Chondrocyte (in vitro differentiated cells): ENCODE results near the gene ALOXE3. TPM values are rescaled to one million over a fixed set of nuclear protein-coding genes. Genes with fewer than 3 reads are reported as not detected.

ENCODE experiments used
- DNase-seq: peaks from one replicate; pipeline ENCODE4 v3.0.0; 2021; ENCODE audit warnings: mixed read lengths, low spot score
- H3K27ac Mint-ChIP-seq: one replicate; pipeline ENCODE4 v1.8.0; 2021; ENCODE audit warnings: mild to moderate bottlenecking, moderate library complexity, mixed read lengths; ENCODE audit not compliant: unreplicated experiment
- H3K27me3 Mint-ChIP-seq: 2 replicates; pipeline ENCODE4 v1.8.0; 2021; ENCODE audit warnings: low read depth, mixed read lengths
- H3K36me3 Mint-ChIP-seq: 2 replicates; pipeline ENCODE4 v1.8.0; 2021; ENCODE audit warnings: low read depth, mixed read lengths
- H3K4me1 Mint-ChIP-seq: 2 replicates; pipeline ENCODE4 v1.8.0; 2021; ENCODE audit warnings: low read depth, mild to moderate bottlenecking, mixed read lengths
- H3K4me3 Mint-ChIP-seq: one replicate; pipeline ENCODE4 v1.8.0; 2021; ENCODE audit warnings: mild to moderate bottlenecking, moderate library complexity, mixed read lengths; ENCODE audit not compliant: unreplicated experiment
- H3K9me3 Mint-ChIP-seq: 2 replicates; pipeline ENCODE4 v1.8.0; 2021; ENCODE audit warnings: low read depth, mixed read lengths
- total RNA-seq: library from RNA; stranded (reverse); gene quantifications from 3 replicates; pipeline ENCODE4 v1.2.1, GENCODE V29; 2021
- TF ChIP-seq, protein P1 (sequence below): fragments of 200-600 bp; sonication (generic); IDR thresholded peaks from 2 replicates; pipeline ENCODE4 v1.5.0; 2021; ENCODE audit warnings: antibody characterized with exemption, mild to moderate bottlenecking, moderate library complexity

Gene ALOXE3
- total RNA-seq, 1 donor from 2014 or later, result 0.12 TPM

DNA sequence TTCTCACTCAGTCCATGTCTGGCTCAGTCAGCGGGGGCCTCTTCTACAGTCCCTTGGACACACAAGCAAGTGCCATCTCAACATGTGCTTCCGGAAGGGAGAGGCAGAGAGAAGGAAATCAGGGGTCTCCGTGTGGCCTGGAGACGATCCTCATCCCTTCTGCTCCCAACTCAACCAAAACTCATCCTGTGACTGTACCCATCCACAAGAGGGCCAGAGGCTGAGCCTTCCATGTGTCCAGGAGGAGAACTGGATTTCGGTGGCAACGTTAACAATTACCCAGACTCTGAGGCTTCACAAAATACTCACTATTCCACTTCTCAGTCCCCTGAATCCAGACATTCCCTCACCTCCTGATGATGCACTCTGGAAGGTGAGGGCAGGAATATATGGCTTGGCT is 23.0 kb downstream of the ALOXE3 start:
- no peak overlapping the region for H3K27ac Mint-ChIP-seq
- DNase-seq, result no peak
- H3K27me3 Mint-ChIP-seq, result peaks cover 55% of the 10 kb centered on the region
- no peaks in the 10 kb centered on the region for H3K4me1 Mint-ChIP-seq
- H3K4me3 Mint-ChIP-seq, result no peak overlapping the region
- H3K9me3 Mint-ChIP-seq, result no peaks in the 10 kb centered on the region
- no peaks in the 10 kb centered on the region for H3K36me3 Mint-ChIP-seq
- TF ChIP-seq, protein P1, sequence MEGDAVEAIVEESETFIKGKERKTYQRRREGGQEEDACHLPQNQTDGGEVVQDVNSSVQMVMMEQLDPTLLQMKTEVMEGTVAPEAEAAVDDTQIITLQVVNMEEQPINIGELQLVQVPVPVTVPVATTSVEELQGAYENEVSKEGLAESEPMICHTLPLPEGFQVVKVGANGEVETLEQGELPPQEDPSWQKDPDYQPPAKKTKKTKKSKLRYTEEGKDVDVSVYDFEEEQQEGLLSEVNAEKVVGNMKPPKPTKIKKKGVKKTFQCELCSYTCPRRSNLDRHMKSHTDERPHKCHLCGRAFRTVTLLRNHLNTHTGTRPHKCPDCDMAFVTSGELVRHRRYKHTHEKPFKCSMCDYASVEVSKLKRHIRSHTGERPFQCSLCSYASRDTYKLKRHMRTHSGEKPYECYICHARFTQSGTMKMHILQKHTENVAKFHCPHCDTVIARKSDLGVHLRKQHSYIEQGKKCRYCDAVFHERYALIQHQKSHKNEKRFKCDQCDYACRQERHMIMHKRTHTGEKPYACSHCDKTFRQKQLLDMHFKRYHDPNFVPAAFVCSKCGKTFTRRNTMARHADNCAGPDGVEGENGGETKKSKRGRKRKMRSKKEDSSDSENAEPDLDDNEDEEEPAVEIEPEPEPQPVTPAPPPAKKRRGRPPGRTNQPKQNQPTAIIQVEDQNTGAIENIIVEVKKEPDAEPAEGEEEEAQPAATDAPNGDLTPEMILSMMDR, result no peak

DNA sequence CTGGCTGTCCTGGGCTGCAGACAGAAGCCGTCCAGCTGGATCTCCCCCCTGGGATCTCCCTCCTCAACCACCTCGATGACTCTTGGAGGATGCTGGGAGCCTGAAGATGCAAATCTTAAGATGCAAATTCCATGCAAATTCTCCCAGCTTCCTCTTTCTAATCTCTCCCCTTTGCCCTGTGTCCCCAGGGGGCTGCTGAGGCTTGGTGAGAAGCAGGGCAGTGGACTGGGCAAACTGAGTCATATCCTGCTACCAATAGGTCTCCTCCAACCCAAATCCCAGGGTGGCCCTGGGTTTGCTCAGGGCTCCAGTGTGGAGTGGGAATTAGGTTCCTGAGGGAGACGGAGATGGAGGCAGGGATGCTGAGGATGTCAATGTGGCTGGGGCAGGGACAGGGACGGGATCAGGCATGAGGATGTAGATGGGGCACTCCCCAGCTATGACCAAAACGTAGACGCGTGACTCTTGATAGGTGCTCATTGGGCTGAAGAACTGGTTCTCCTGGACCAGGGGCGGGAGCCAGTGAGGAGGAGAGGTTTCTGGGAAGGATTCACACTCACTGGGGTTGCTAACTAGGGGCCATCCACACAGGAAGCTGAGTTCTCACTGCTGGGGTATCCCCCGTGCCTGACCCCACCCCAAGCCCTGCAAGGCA is 27.2 kb downstream of the ALOXE3 start:
- Mint-ChIP-seq H3K9me3 (no peaks in the 10 kb centered on the region), H3K27ac (no peak overlapping the region), H3K27me3 (peaks cover 67% of the 10 kb centered on the region), H3K4me1 (no peaks in the 10 kb centered on the region), H3K4me3 (no peak overlapping the region), H3K36me3 (no peaks in the 10 kb centered on the region)
- no peak for DNase-seq
- TF ChIP-seq, protein P1, result no peak

DNA sequence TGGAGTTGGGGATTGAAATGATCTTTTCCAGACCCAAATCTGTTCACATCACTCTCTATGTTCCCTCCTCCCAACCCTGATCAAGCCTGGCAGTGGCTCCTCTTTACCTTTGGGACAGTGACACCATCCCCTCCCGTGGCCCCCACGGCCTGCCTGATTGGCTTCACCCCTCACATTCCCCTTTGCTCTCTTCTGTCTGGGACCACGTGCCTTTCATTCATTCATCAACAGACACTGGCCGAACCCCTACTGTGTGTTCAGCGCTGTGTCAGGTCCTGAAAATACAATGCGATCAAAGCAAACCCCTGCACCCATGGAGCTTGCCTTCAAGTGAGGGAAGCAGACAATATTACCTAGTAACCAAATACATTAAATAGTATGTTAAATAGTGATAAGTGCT is 28.6 kb downstream of the ALOXE3 start:
- H3K4me1 Mint-ChIP-seq, result no peaks in the 10 kb centered on the region
- H3K4me3 Mint-ChIP-seq, result no peak overlapping the region
- H3K27me3 Mint-ChIP-seq, result peaks cover 60% of the 10 kb centered on the region
- H3K36me3 Mint-ChIP-seq, result no peaks in the 10 kb centered on the region
- no peaks in the 10 kb centered on the region for H3K9me3 Mint-ChIP-seq
- no peak overlapping the region for H3K27ac Mint-ChIP-seq
- DNase-seq, result no peak
- TF ChIP-seq, protein P1, result no peak

DNA sequence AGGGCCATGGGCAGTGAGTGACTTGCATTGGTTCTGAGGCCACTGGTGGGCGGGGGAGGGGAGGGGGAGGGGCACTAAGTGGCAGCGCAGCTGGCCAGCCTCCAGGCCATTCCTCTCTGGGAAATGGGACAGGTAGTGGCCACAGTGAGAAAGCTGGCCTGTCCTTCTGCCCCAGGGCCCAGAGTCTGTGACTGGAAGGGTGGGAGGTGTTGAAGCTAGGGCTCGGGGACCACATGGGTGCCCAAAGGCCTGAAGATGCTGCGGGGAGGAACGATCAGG is 30.4 kb downstream of the ALOXE3 start:
- no peaks in the 10 kb centered on the region for H3K4me1 Mint-ChIP-seq
- DNase-seq, result no peak
- no peak overlapping the region for H3K4me3 Mint-ChIP-seq
- no peaks in the 10 kb centered on the region for H3K9me3 Mint-ChIP-seq
- no peaks in the 10 kb centered on the region for H3K36me3 Mint-ChIP-seq
- peaks cover 63% of the 10 kb centered on the region for H3K27me3 Mint-ChIP-seq
- H3K27ac Mint-ChIP-seq, result no peak overlapping the region
- TF ChIP-seq, protein P1, result no peak

DNA sequence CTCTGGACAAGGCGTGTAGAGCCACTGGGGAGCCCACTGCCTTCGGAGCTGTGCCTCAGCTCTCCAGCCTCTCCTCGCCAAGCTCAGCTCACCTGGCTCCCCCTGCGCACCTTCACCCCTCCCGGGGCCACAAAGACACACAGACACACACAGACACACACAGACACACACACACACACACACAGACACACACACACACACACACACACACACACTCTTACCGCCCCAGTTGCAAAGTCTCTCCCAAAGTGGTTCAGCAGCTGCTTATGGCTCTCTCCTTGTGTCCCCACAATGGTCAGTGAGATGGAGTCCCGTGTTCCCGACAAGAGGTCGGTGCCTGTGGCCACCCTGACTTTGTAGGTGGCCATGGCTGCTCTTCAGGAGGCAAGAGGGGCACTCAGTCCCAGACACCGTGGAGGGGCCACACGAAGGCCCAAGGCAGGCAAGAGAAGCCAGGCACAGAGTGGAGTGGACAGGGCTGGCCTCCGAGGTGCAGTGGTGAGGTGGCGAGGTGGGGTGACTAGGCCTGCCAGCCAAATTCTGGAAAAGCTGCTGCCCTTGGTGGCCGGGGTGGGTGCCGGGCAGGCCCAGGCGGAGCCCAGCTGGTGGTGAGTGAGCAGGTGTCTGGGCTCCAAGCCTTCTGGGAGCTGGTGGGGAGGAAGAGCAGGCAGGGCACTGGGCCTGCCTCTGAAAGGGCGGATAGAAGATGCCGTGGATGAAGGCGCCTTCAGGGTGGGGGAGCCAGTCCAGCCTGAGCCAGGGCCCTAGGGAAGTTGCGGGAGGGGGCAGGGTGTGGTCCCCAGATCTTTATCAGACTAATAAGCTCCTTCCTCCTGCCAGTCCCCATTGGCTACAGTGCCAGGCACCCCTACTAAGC is 31.0 kb downstream of the ALOXE3 start, which contains the start of gene ALOX12B:
ALOX12B (minus strand) TSS at position 642 of the 877 bp plus-strand sequence; CDS start at position 368, 274 bp downstream.
- H3K27ac Mint-ChIP-seq, result no peak within 1 kb of the TSS
- no peak within 1 kb of the TSS for H3K4me3 Mint-ChIP-seq

More for the DNA sequence above, 31.0 kb downstream of the ALOXE3 start, which contains the start of gene ALOX12B:
- TF ChIP-seq, protein P1, result no peak
- peaks cover 62% of the 10 kb centered on the region for H3K27me3 Mint-ChIP-seq
- no peaks in the 10 kb centered on the region for H3K4me1 Mint-ChIP-seq
- no peaks in the 10 kb centered on the region for H3K36me3 Mint-ChIP-seq
- no peak for DNase-seq
- no peaks in the 10 kb centered on the region for H3K9me3 Mint-ChIP-seq
